ENCODE measurements around the gene BID.
"Not testable (repeated sequence)": the region's sequence is repeated elsewhere in the genome, so short reads cannot be mapped to it uniquely, and the experiment has no call there.

Gene BID

GRCh38 chr22:17698276-17698675, 76.0 kb downstream of the BID start:
- DNase-seq, result not testable (repeated sequence)

- not testable (repeated sequence) for DNase-seq
Measured at GRCh38 chr22:17697196-17697595, 77.1 kb downstream of the BID start.

DNA sequence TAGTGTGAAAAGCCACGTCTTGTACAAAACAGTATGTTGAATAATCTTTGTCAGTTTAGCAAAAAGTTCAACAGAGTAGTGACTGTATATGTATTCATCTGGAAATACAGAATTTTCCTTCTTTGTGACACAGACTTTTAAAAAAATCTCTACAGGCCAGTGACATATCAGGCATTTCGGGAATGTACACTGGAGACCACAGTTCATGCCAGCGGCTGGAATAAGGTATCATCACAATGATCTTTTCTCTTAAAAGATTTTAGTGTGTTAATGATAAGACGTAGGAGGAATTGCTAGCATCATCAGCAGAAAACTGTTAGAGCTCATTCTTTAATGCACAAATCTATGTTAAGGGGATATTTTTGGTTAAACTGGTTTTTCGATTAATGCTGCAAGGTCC, 78.3 kb downstream of the BID start:
- no peak for DNase-seq

DNA sequence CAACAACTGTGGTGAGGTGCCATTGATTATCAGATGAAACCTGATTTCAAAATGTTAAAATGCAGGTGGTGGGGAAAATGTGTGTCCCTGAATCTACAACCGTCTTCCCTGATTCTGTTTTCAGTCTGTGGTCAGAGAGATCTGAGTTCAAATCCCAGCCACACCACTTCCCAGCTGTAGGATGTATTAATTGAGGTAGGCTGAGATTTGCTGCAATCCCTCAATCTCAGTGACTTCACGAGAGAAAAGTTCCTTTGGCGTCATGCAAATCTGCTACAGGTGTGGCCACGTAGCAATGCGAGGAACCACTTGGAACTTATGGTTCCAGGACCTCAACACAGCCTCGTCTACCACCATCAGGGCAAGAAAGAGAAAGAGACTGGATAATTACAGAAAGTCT, 79.5 kb downstream of the BID start:
- no peak for DNase-seq

DNA sequence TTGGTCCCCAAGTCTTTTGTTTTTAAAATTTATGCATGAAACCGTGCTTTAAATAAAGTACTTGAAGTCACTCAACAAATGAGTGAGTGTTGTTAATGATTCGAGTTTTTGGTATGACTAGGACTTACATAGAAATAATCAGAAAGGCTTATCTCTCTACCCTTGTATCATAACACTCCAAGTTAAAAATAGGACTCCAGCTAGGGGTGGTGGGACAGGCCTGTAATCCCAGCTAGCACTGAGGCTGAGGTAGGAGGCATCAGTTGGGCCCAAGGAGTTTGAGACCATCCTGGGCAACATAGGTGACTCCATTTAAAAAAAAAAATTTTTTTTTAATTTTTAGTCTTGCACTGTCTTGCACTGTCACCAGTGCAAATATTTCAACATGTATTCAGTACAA, 80.1 kb downstream of the BID start:
- DNase-seq, result no peak

DNA sequence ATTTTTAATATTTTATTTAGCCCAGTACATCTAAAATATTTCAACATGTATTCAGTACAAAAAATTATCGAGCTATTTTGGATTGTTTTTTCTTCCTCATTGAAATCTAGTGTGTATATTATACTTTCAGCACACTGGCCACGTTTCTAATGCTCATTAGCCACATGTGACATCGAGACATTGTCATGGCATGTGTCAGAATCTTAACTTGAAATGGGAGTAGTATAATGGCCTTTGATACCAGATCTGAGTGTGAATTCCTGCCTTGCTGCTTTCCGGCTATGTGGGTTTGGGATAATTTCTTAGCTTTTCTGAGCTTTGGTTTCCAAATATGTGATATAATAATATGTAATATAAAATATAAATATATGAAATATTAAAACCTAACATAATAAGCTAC, 81.4 kb downstream of the BID start:
- DNase-seq, result no peak

DNA sequence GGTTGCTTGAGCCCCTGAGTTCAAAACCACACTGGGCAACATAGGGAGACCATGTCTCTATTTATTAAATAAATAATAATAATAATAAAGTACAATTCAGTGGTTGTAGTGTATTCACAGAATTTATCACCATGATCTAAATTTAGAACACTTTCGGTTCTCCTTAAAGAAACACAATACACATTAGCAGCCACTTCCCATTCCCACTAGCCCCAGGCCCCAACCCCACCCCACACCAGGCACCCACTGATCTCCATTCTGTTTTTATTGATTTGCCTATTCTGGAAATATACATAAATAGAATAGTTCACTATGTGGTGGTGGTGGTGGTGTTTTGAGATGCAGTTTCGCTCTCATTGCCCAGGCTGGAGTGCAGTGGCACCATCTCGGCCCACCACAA, 90.0 kb downstream of the BID start:
- no peak for DNase-seq
